Stimulated activated CD8-positive, alpha-beta memory T cell treated with anti-CD3 and anti-CD28 coated beads, Interleukin-15, amount 100 ng/mL, for 48 hours (primary cell): ENCODE data around the gene CFP.

Experiments
- DNase-seq, 2 donors: peaks; one replicate each; pipeline ENCODE4 v3.0.0-alpha.2; 2020; ENCODE audit warnings: low read depth in 2 of 2

Gene CFP

GRCh38 chrX:47574076-47574546, 55.6 kb downstream of the CFP start:
- no peak for DNase-seq

- no peak for DNase-seq
These were observed 56.2 kb downstream of the CFP start for GRCh38 chrX:47573341-47574075.
